IPS-18c (cell line): Measurements from ENCODE around the gene GCN1.

Source experiments
- H3K4me3 ChIP-seq: 2 replicates; pipeline ENCODE4 v1.7.0; 2013; ENCODE audit warnings: low read depth, mild to moderate bottlenecking, low read length, moderate library complexity; ENCODE audit not compliant: insufficient read depth
- H3K9me3 ChIP-seq: one replicate; pipeline ENCODE4 v1.6.1; 2013; ENCODE audit warnings: mild to moderate bottlenecking, low read length, moderate library complexity; ENCODE audit not compliant: control insufficient read depth, insufficient read depth

GCN1 gene

DNA sequence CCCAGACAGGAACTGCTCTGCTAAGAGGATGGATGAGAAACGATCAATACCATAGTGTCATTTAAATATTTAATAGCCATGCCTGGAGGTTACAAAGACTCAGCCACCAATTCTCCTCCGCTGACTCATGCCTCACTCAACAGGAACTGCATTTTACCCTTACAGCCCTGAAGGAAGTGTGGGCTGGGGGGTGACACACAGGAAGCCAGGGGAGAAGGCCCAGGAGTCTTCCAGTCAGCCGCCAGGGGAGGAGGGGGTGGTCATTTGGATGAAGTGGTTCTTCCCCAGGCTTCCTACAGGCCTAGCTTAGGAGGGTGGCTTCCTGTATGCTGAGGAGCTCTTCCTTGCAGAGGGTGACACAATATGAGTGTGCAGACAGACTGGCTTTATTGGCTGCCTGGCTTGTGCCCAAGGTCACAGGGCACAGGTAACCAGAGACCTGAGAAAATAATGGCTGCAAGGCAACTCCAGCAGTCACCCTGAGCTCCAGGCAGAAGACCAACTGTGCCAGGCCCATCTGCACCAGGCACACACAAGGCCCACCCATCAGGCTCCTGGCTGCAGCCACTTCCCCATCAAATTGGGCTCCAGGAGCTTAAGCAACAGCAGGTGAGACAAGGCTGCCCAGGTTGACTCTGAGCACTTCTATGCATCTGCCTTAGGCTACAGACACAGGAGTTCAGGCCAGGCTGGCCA lies 36.9 kb upstream of the GCN1 start:
- Histone ChIP-seq H3K9me3 (no peaks in the 10 kb centered on the region), H3K4me3 (peak overlapping the region; percentile 22; the same call in 1 of the 2 replicates)

DNA sequence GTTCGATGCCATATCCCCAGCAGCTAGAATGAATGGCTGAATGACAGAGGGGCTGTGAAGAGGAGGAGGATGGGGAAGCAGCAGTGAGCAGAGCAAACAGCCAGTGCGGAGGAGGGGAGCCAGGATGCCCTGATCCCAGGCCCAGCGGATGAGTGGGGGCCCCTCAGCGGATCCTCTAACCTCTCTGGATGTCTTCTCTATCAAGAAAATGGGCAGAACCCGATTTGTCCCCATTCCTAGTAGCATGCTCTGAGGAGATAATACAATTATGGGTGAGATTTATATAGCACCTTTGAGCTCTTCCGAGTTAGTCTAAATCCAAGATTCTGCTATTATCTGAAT lies 36.4 kb upstream of the GCN1 start:
- H3K4me3 ChIP-seq = 0 out of 2 replicates have a peak overlapping the region, but pooled peaks have one; percentile 16
- no peaks in the 10 kb centered on the region for H3K9me3 ChIP-seq

GRCh38 chr12:120230326-120230973 lies 35.9 kb upstream of the GCN1 start:
- Histone ChIP-seq H3K4me3 (peak overlapping the region; percentile 29), H3K9me3 (no peaks in the 10 kb centered on the region)

DNA sequence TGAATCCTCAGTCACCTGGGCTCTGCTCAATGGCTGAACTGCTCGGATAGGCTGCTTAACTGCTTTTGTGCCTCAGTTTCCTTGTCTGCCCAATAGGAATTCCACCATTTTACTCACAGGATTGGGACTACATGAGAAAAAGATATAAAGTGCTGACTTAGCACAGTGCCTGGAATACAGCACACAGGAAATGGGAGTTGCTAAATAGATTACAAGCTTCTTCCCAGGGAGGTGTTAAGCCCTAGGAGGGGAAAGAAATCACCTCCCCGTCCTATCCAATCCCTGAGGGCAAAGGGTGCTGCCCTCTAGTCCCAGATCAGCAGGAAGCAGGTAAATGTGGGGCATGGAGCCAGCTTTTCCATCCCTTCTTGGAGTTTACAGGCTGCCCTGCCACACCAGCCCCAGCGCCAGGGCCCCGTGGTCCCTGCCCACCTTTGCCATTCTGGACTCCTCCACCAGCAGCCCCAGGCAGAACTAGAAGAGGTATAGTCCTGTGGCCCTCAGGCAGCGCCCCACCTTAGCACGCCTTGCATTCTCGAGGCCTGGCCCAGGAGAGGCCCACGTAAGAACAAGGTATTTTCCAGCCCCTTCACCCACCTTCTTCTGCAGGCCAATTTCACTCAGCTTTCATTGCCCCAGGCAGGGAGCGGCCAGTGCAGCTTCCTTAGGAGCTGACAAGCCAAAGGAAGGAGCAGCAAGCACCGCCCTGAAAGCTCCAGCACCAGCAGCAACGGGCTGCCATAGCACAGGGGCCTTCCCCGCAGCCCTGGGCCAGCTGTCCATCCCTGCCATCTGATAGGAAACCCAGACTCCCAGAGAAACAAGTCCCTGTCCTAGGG lies 35.2 kb upstream of the GCN1 start:
- peak overlapping the region; percentile 29 for H3K4me3 ChIP-seq
- H3K9me3 ChIP-seq = no peaks in the 10 kb centered on the region

- Histone ChIP-seq H3K9me3 (no peaks in the 10 kb centered on the region), H3K4me3 (0 out of 2 replicates have a peak overlapping the region, but pooled peaks have one; percentile 21)
These were observed 34.6 kb upstream of the GCN1 start for GRCh38 chr12:120229071-120229486.

DNA sequence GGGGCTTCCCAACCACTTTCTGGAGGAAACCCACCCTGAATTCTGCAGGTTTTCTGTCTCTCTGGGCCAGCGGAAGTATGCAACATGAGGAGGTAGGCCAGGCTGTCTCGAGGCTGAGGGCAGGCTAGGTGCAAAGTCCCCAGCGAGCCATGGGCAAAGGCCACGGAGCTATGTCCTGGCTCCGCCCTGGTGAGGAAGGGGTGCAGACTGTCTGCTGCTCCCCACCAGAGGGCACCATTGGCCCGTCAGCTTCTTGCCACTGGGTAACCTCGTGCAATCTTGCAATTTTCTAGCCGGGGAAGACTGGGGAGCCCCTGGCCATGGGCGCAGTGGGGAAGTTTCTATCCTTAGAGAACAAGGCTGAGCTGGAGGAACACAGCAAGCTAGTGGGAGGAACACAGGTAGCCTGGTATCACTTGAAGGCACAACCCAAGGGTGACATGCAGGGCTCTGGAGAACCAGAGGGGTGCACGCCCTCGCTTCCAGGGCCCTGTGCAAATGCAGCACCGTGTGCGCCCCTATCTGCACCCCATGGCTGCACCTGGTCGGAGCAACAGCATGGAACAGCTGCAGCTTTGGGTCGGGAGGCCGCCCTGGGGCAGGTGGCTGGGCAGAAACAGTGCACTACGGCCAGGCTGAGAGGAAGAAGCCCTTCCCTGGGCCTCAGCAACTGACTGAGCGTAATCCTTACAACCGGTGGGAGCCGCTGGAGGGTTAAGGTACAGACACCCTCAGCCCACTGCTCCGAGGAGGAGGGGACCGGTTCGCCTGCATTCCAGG lies 34.0 kb upstream of the GCN1 start:
- Histone ChIP-seq H3K9me3 (no peaks in the 10 kb centered on the region), H3K4me3 (peak overlapping the region; percentile 21; the same call in 1 of the 2 replicates)

DNA sequence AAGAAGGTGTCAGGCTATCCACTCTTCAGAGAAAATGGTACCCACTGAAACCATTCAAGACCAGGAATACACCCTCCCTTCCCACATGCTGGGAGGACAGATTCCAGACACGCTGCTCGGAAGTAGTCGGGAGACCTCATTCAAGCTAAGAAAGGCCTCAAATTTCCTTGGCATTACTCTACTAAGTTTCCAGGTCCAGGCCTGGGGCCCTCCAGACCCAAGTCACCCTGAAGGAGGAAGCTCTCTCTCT lies 33.5 kb upstream of the GCN1 start:
- Histone ChIP-seq H3K9me3 (no peaks in the 10 kb centered on the region), H3K4me3 (no peak overlapping the region)

GRCh38 chr12:120227233-120228040 lies 32.9 kb upstream of the GCN1 start:
- no peaks in the 10 kb centered on the region for H3K9me3 ChIP-seq
- no peak overlapping the region for H3K4me3 ChIP-seq

- Histone ChIP-seq H3K4me3 (no peak overlapping the region), H3K9me3 (no peaks in the 10 kb centered on the region)
These were observed 31.5 kb upstream of the GCN1 start for GRCh38 chr12:120225852-120226640.

DNA sequence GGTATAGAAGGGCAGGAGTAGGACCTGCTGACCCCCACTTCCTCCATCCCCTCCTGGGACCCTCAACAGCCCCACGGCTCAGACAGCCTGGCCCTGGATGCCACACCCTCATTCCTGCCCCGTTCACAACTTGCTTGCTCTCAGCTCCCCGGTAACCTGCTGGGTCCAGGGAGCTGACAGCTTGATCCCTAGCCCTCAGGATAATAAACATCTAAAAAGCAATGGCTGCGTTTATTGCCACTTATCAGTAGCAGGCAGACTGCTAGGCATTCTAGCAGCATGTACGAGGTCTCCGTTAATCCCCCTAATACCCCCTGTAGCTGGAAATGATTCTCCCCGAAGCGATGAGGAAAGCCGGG lies 30.7 kb upstream of the GCN1 start:
- no peaks in the 10 kb centered on the region for H3K9me3 ChIP-seq
- H3K4me3 ChIP-seq = no peak overlapping the region

- Histone ChIP-seq H3K4me3 (no peak overlapping the region), H3K9me3 (no peaks in the 10 kb centered on the region)
These were observed 30.0 kb upstream of the GCN1 start for GRCh38 chr12:120224304-120225199.

DNA sequence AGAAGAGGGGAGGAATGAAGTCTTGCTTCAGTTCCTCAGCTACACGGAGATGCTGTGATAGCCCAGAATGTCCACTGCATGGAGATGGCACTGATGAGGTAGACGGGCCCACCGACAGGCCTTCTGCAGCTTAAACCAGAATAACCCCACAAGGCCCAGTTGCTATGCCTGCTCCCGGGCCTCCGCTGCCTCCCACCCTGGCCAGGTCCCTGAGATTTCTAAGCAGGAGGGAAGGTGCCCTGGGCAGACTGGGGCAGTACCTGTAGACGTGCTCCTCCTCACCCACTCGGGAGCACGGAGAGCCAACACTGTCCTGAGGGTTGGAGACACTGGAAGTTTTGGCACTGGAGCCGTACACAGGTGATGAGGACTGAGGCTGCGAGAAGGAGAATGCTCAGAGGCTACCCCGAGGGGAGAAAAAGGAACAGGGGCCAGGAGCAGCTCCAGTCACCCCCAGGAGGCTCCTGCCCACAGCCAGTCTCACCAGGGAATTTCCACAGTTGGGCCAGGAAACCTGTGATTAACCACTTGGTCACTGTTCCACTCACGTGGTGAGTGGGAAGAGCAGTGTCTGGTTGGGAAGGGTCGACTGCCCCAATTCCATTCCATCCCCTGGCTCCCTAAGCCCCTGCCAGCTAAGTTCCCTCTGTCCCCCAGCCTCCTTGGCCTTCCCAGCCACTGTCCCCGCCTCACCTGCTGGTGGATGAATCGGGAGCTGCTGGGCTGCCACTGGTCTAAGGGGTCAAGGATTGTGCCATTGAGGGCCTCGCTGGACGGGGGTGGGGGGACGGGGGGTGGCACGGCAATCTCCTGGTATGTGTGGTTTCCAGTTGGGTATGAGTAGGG lies 29.2 kb upstream of the GCN1 start:
- H3K4me3 ChIP-seq = no peak overlapping the region
- no peaks in the 10 kb centered on the region for H3K9me3 ChIP-seq

DNA sequence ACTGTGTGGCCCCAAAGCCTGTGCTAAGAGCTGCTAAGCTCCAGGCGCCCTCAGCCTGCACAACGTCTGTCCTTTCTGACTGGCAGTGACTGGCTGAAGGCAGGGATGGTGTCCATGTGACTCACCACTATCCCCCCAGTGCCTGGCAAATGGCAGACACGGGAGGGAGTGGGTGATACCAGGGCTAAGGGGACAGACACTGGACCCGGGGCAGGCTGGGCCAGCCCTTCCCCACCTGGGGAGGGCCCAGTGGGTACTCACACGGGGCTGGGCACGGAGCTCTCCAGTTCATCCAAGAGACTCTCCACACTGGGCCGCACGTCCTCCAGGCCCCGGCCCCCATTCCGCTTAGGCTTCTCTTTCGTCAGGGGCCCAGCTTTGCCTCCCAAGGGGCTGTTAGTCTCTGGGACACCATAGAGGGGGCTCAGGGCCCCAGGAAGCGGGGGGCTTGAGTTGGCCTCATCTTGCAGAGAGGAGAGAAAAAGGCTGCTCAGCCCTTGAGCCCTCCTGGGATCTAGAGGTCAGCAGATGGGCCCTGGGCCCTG lies 27.8 kb upstream of the GCN1 start:
- H3K4me3 ChIP-seq = no peak overlapping the region
- H3K9me3 ChIP-seq = no peaks in the 10 kb centered on the region

- H3K4me3 ChIP-seq = no peak overlapping the region
- H3K9me3 ChIP-seq = no peaks in the 10 kb centered on the region
These were observed 27.0 kb upstream of the GCN1 start for GRCh38 chr12:120221576-120221900.
